ENCODE measurements around the gene DACH1.

Gene DACH1

DNA sequence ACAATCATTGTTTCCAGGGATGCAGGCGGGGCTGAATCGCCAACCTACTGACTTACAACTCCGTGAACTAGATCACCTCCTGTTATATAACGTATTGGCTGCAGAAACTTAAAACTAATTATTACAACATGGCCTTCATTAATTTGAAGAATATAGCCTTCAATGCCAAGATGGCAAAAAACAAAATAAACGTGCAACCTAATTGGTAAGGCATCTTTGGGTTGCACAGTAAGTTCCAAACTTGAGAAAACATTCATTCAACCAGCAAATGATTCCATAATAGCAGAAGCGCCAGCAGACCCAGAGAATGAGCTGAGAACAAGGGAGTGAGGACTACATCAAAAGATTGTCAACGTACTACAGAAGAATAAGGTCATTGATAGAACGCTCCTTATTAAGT lies 39.8 kb downstream of the DACH1 start:
- peaks cover 0 to 2% of the 10 kb centered on the region in 2 donors for H3K9me3 ChIP-seq (replicated peaks in 1 of 2; ENCODE audit: control insufficient read depth in 2 of 2, insufficient read depth in 1 of 2, low read depth in 1 of 2, low read length in 2 of 2)
- H3K18ac ChIP-seq (ENCODE audit: low read length) = no peak overlapping the region
- no peak for DNase-seq (ENCODE audit: low spot score)
- no peak overlapping the region for H2BK5ac ChIP-seq (ENCODE audit: low read length)
- no peak overlapping the region for H3K27ac ChIP-seq (replicated peaks; ENCODE audit: low read length)
- WGBS, 2 donors (ENCODE audit: extremely low coverage in 2 of 2, insufficient read length in 2 of 2, insufficient replicate concordance in 1 of 2) = no CpG with 5 or more reads among the region's 8 CpGs
- no peak overlapping the region for H2BK12ac ChIP-seq (ENCODE audit: low read length)
- H3K23ac ChIP-seq (ENCODE audit: low read depth, low read length, poor library complexity) = no peak overlapping the region
- peaks cover 0 to 2% (median 0%) of the 10 kb centered on the region in 3 experiments for H3K27me3 ChIP-seq (ENCODE audit: control insufficient read depth in 3 of 3, insufficient read depth in 3 of 3, low read depth in 1 of 3, low read length in 3 of 3)
- no peak overlapping the region for H4K8ac ChIP-seq (ENCODE audit: low read depth, low read length)
- H2BK15ac ChIP-seq (ENCODE audit: low read length) = no peak overlapping the region
- no peak overlapping the region for H2AK5ac ChIP-seq (ENCODE audit: low read depth, low read length)
- H2BK120ac ChIP-seq (ENCODE audit: low read depth, low read length) = no peak overlapping the region
- H2AFZ ChIP-seq (ENCODE audit: low read length) = no peak overlapping the region
- H3K4ac ChIP-seq (ENCODE audit: low read length) = no peak overlapping the region
- no peak overlapping the region for H3K9ac ChIP-seq (ENCODE audit: low read depth, low read length, poor library complexity)
- H3K36me3 ChIP-seq (replicated peaks in 1 of 2; ENCODE audit: control insufficient read depth in 2 of 2, insufficient read depth in 2 of 2, low read length in 2 of 2) = peaks cover 0 to 2% of the 10 kb centered on the region in 2 donors
- H3K79me1 ChIP-seq (ENCODE audit: low read depth, low read length) = no peaks in the 10 kb centered on the region
- no peak overlapping the region for H4K91ac ChIP-seq (ENCODE audit: low read depth, low read length, poor library complexity)
- no peak overlapping the region for H3K4me2 ChIP-seq (ENCODE audit: insufficient read depth, low read length, poor library complexity, severe bottlenecking)
- H3K14ac ChIP-seq (ENCODE audit: low read length) = no peak overlapping the region
- H3K4me1 ChIP-seq (ENCODE audit: control insufficient read depth in 2 of 2, insufficient read depth in 1 of 2, low read depth in 1 of 2, low read length in 2 of 2) = peaks cover 6 to 7% of the 10 kb centered on the region in 2 donors
- no peak overlapping the region for H3K4me3 ChIP-seq (ENCODE audit: low read length in 2 of 2)

DNA sequence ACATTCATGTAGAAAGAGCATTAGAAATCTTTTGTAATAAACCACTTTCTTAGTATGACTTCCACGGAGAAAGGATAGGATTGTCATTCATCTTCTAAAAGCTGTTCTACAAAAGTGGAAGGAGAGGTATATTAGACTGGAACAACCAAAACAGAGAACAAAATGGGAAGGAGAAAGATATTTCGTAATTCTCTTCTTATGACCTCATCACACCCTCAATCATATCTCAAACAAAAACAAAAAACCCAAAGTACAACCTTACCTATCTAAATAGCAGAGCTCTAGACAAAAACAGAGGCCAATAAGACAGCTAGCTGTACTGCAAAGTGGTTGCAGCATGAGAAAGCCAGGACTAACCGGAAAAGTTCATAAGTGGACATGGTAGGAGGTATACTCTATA lies 46.3 kb downstream of the DACH1 start:
- no peak overlapping the region for H3K23ac ChIP-seq (ENCODE audit: low read depth, low read length, poor library complexity)
- no peak for DNase-seq (ENCODE audit: low spot score)
- H3K27me3 ChIP-seq (ENCODE audit: control insufficient read depth in 3 of 3, insufficient read depth in 3 of 3, low read depth in 1 of 3, low read length in 3 of 3) = no peaks in the 10 kb centered on the region
- no peak overlapping the region for H3K4me3 ChIP-seq (ENCODE audit: low read length in 2 of 2)
- H2AFZ ChIP-seq (ENCODE audit: low read length) = no peak overlapping the region
- H3K4me2 ChIP-seq (ENCODE audit: insufficient read depth, low read length, poor library complexity, severe bottlenecking) = no peak overlapping the region
- H4K91ac ChIP-seq (ENCODE audit: low read depth, low read length, poor library complexity) = no peak overlapping the region
- H3K18ac ChIP-seq (ENCODE audit: low read length) = no peak overlapping the region
- no peaks in the 10 kb centered on the region for H3K4me1 ChIP-seq (ENCODE audit: control insufficient read depth in 2 of 2, insufficient read depth in 1 of 2, low read depth in 1 of 2, low read length in 2 of 2)
- peaks cover 0 to 2% of the 10 kb centered on the region in 2 donors for H3K36me3 ChIP-seq (replicated peaks in 1 of 2; ENCODE audit: control insufficient read depth in 2 of 2, insufficient read depth in 2 of 2, low read length in 2 of 2)
- no peak overlapping the region for H4K8ac ChIP-seq (ENCODE audit: low read depth, low read length)
- H2BK15ac ChIP-seq (ENCODE audit: low read length) = no peak overlapping the region
- H3K79me1 ChIP-seq (ENCODE audit: low read depth, low read length) = no peaks in the 10 kb centered on the region
- H3K4ac ChIP-seq (ENCODE audit: low read length) = no peak overlapping the region
- H3K9ac ChIP-seq (ENCODE audit: low read depth, low read length, poor library complexity) = no peak overlapping the region
- H3K27ac ChIP-seq (replicated peaks; ENCODE audit: low read length) = no peak overlapping the region
- H2AK5ac ChIP-seq (ENCODE audit: low read depth, low read length) = no peak overlapping the region
- no peak overlapping the region for H3K14ac ChIP-seq (ENCODE audit: low read length)
- no peak overlapping the region for H2BK120ac ChIP-seq (ENCODE audit: low read depth, low read length)
- H2BK5ac ChIP-seq (ENCODE audit: low read length) = no peak overlapping the region
- WGBS, 2 donors (ENCODE audit: extremely low coverage in 2 of 2, insufficient read length in 2 of 2, insufficient replicate concordance in 1 of 2) = no CpG with 5 or more reads among the region's 3 CpGs
- H2BK12ac ChIP-seq (ENCODE audit: low read length) = no peak overlapping the region
- H3K9me3 ChIP-seq (replicated peaks in 1 of 2; ENCODE audit: control insufficient read depth in 2 of 2, insufficient read depth in 1 of 2, low read depth in 1 of 2, low read length in 2 of 2) = no peaks in the 10 kb centered on the region

- Histone ChIP-seq H3K23ac (ENCODE audit: low read depth, low read length, poor library complexity) (no peak overlapping the region), H3K14ac (ENCODE audit: low read length) (no peak overlapping the region), H3K9ac (ENCODE audit: low read depth, low read length, poor library complexity) (no peak overlapping the region), H3K4me3 (ENCODE audit: low read length in 2 of 2) (no peak overlapping the region), H3K9me3 (replicated peaks in 1 of 2; ENCODE audit: control insufficient read depth in 2 of 2, insufficient read depth in 1 of 2, low read depth in 1 of 2, low read length in 2 of 2) (no peaks in the 10 kb centered on the region), H2AK5ac (ENCODE audit: low read depth, low read length) (no peak overlapping the region), H3K4ac (ENCODE audit: low read length) (no peak overlapping the region), H2BK120ac (ENCODE audit: low read depth, low read length) (no peak overlapping the region), H2BK12ac (ENCODE audit: low read length) (no peak overlapping the region), H2BK15ac (ENCODE audit: low read length) (no peak overlapping the region), H2BK5ac (ENCODE audit: low read length) (no peak overlapping the region), H2AFZ (ENCODE audit: low read length) (no peak overlapping the region), H3K4me2 (ENCODE audit: insufficient read depth, low read length, poor library complexity, severe bottlenecking) (no peak overlapping the region), H3K36me3 (replicated peaks in 1 of 2; ENCODE audit: control insufficient read depth in 2 of 2, insufficient read depth in 2 of 2, low read length in 2 of 2) (peaks cover 0 to 2% of the 10 kb centered on the region in 2 donors), H3K27ac (replicated peaks; ENCODE audit: low read length) (no peak overlapping the region), H4K91ac (ENCODE audit: low read depth, low read length, poor library complexity) (no peak overlapping the region), H3K4me1 (ENCODE audit: control insufficient read depth in 2 of 2, insufficient read depth in 1 of 2, low read depth in 1 of 2, low read length in 2 of 2) (no peaks in the 10 kb centered on the region), H4K8ac (ENCODE audit: low read depth, low read length) (no peak overlapping the region), H3K27me3 (ENCODE audit: control insufficient read depth in 3 of 3, insufficient read depth in 3 of 3, low read depth in 1 of 3, low read length in 3 of 3) (no peaks in the 10 kb centered on the region), H3K18ac (ENCODE audit: low read length) (no peak overlapping the region), H3K79me1 (ENCODE audit: low read depth, low read length) (no peaks in the 10 kb centered on the region)
- no peak for DNase-seq (ENCODE audit: low spot score)
- WGBS, 2 donors (ENCODE audit: extremely low coverage in 2 of 2, insufficient read length in 2 of 2, insufficient replicate concordance in 1 of 2) = no CpG with 5 or more reads among the region's 1 CpG
Observed at GRCh38 chr13:71817335-71817734, 49.7 kb downstream of the DACH1 start.

- no peaks in the 10 kb centered on the region for H3K4me1 ChIP-seq (ENCODE audit: control insufficient read depth in 2 of 2, insufficient read depth in 1 of 2, low read depth in 1 of 2, low read length in 2 of 2)
- H2BK12ac ChIP-seq (ENCODE audit: low read length) = no peak overlapping the region
- H3K79me1 ChIP-seq (ENCODE audit: low read depth, low read length) = no peaks in the 10 kb centered on the region
- WGBS, 2 donors (ENCODE audit: extremely low coverage in 2 of 2, insufficient read length in 2 of 2, insufficient replicate concordance in 1 of 2) = no CpG with 5 or more reads among the region's 4 CpGs
- no peak overlapping the region for H3K14ac ChIP-seq (ENCODE audit: low read length)
- no peak overlapping the region for H2BK15ac ChIP-seq (ENCODE audit: low read length)
- no peak overlapping the region for H3K4me3 ChIP-seq (ENCODE audit: low read length in 2 of 2)
- no peak overlapping the region for H3K27ac ChIP-seq (replicated peaks; ENCODE audit: low read length)
- no peak overlapping the region for H2AFZ ChIP-seq (ENCODE audit: low read length)
- H3K23ac ChIP-seq (ENCODE audit: low read depth, low read length, poor library complexity) = no peak overlapping the region
- H3K4ac ChIP-seq (ENCODE audit: low read length) = no peak overlapping the region
- no peak overlapping the region for H3K18ac ChIP-seq (ENCODE audit: low read length)
- no peak overlapping the region for H2BK5ac ChIP-seq (ENCODE audit: low read length)
- H3K4me2 ChIP-seq (ENCODE audit: insufficient read depth, low read length, poor library complexity, severe bottlenecking) = no peak overlapping the region
- H3K27me3 ChIP-seq (ENCODE audit: control insufficient read depth in 3 of 3, insufficient read depth in 3 of 3, low read depth in 1 of 3, low read length in 3 of 3) = no peaks in the 10 kb centered on the region
- no peak for DNase-seq (ENCODE audit: low spot score)
- no peak overlapping the region for H4K8ac ChIP-seq (ENCODE audit: low read depth, low read length)
- peaks cover 0 to 2% of the 10 kb centered on the region in 2 donors for H3K36me3 ChIP-seq (replicated peaks in 1 of 2; ENCODE audit: control insufficient read depth in 2 of 2, insufficient read depth in 2 of 2, low read length in 2 of 2)
- no peak overlapping the region for H2BK120ac ChIP-seq (ENCODE audit: low read depth, low read length)
- no peak overlapping the region for H3K9ac ChIP-seq (ENCODE audit: low read depth, low read length, poor library complexity)
- H4K91ac ChIP-seq (ENCODE audit: low read depth, low read length, poor library complexity) = no peak overlapping the region
- no peak overlapping the region for H2AK5ac ChIP-seq (ENCODE audit: low read depth, low read length)
- no peaks in the 10 kb centered on the region for H3K9me3 ChIP-seq (replicated peaks in 1 of 2; ENCODE audit: control insufficient read depth in 2 of 2, insufficient read depth in 1 of 2, low read depth in 1 of 2, low read length in 2 of 2)
Observed at GRCh38 chr13:71814806-71815360, 52.1 kb downstream of the DACH1 start.
